ENCODE data around the gene SPACA4.

Gene SPACA4

DNA sequence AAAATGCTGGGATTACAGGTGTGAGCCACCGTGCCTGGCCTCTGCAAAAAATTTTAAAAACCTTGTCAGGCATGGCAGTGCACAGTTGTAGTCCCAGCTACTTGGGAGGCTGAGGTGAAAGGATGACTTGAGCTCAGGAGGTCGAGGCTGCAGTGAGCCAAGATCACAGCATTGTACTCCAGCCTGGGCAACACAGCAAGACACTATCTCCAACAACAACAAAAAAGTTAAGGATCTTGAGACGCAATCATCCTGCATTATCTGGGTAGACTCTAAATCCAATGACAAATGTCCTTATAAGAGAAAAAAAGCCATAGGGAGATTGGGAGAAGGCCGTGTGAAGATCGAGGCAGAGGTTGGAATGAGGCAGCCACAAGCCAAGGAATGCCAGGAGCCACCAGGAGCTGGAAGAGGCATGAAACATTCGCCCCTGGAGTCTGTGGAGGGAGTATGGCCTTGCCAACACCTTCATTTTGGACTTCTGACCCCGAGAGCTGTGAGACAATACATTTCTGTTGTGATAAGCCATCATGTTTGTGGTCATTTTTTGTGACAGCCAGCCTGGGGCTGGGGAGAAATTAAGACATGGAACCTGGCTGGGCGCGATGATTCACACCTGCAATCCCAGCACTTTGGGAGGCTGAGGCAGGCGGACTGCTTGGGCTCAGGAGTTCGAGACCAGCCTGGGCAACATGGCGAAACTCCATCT lies 44.6 kb downstream of the SPACA4 start:
- no peak for DNase-seq (ENCODE audit: low read depth in 2 of 2)

DNA sequence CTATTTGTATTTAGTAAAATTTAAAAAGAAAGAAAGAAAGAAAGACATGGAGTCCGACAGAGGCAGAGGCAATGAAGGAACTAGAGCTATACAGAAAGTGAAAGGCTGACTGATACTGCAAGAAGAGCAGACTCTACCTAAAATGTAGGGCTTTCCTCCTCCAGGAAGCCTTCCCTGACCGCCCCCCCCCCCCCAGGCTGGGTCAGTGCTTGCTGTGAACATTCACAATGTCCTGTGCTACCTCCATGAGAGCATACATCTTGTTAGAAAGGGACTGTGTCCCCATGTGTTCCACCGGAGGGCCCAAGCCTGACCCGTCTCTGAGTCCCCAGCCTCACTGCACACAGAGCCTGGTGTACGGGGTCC lies 45.1 kb downstream of the SPACA4 start:
- DNase-seq (ENCODE audit: low read depth in 2 of 2), result no peak

DNA sequence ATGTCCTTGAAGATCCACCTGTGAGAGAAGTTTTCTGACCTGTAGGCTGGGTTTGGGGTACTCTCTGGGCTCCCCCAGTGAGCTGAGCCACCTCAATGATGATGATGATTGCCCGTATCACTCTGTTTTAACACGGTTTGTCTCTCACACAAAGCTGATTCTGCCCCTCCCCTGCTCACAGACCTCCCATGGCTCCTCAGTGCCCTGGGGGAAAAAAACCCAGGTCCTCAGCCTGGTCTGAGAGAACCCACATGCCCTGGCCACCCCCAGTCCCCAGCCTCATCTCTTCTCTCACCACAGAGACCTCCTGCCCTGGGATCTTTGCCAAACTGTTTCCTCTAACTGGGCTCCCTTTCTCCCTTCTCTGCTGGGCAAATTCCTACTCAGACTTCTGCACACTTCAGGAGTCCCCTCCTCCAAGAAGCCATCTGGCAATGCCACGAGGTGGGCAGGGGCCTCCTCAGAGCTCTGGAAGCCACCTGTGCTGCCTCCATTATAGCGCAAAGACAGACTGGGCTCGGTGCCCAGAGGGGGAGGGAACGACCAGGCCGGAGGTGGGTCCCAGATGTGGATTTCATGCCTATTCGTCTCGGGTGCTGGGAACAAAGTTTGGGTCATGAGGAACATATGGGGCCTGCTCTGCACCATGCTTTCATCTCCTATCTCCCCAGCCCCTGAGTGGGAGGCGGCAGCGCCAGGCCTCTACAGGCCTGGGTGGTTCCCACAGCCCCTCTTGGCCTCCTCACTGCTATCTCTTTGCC lies 47.9 kb downstream of the SPACA4 start:
- no peak for DNase-seq (ENCODE audit: low read depth in 2 of 2)

DNA sequence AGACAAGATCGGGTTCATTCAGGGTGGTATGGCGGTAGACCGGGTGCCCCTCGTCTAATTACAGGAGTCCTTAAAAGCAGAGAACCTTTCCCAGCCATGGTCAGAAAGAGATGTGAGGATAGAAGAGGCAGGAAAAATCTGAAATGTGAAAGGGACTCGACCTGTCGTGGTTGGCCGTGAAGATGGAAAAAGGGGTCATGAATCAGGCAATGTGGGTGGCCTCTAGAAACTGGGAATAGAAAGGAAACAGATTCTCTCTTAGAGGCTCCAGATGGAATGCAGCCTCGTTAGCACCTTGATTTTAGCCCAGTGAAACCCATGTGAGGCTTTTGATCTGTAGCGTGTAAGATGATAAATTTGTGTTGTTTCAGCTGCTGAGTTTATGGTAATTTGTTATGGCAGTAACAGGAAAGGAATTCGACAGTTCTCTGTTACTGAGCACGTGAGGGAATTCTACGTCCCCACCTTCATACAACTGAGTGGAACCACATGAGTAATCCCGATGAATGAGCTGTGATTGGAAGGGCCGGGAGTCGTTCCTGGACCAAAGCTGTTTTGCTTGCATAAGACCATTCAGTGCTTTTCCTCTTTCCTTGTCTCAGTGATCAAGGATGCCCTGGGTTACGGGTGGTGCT lies 50.4 kb downstream of the SPACA4 start:
- DNase-seq (ENCODE audit: low read depth in 2 of 2), result no peak
